HG02884 (cell line): ENCODE results near the gene SLC34A1.
"Not testable (repeated sequence)": the region's sequence is repeated elsewhere in the genome, so short reads cannot be mapped to it uniquely, and the experiment has no call there.

Experiments used
- ATAC-seq: cut with Tn5 transposase; IDR thresholded peaks from one replicate; pipeline ENCODE4 v1.9.1; 2021; ENCODE audit warnings: mild to moderate bottlenecking, moderate library complexity; ENCODE audit not compliant: unreplicated experiment

SLC34A1 gene

GRCh38 chr5:177384134-177384533, at the start of gene SLC34A1:
SLC34A1 (plus strand) TSS chr5:177384434; CDS start chr5:177385742, 1,308 bp downstream.
- no peak for ATAC-seq

DNA sequence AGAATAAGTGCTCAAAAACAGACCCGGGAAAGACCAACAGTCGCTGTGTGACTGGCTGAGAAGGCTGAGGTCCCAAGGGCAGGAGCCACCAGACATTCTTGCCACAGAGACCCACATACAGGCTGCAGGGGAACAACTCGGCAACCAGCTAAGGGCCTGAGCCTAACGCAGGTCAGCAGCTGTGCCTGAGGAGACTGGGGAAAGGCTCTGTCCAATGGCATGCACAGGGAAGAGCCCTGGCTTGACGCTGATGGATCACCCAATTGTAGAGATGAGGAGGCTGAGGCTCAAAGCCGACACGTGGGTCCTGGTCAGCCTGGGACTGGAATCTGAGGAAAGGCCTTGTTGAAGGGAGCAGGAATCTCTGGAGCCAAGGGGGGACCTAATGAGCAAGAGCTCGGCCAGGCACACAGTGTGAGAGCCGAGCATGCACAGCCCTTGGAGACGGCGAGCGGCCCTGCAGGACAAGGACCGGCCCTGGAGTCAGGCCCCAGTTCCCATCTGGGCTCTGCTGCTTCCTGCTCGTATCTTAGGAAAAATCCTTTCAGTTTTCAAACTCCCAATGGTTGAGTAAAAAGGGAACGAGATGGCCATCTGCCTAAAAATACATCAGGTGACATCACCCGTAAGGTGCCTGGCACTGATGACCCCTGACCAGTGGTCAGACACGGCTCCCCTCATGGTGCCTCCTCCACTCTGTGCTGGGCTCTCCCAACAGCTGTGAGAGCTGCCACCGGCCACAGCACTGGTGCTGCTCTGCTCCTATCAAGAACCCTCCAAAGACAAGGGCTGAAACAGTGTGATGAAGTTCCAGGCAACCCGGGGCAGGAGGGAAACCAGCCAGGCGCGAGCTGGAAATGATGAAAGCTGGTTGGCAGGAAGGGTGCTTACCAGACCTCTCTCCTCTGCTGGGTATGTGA, 49.2 kb upstream of the SLC34A1 start:
- ATAC-seq = no peak

GRCh38 chr5:177335701-177336065, 48.6 kb upstream of the SLC34A1 start:
- ATAC-seq = no peak

- no peak for ATAC-seq
These were observed 48.1 kb upstream of the SLC34A1 start for GRCh38 chr5:177336112-177336511.

- no peak for ATAC-seq
These were observed 47.4 kb upstream of the SLC34A1 start for GRCh38 chr5:177336603-177337494.

GRCh38 chr5:177338251-177339106, 45.8 kb upstream of the SLC34A1 start:
- ATAC-seq = no peak

- ATAC-seq = no peak
These were observed 45.1 kb upstream of the SLC34A1 start for GRCh38 chr5:177339107-177339638.

GRCh38 chr5:177343000-177343399, 41.2 kb upstream of the SLC34A1 start:
- not testable (repeated sequence) for ATAC-seq

DNA sequence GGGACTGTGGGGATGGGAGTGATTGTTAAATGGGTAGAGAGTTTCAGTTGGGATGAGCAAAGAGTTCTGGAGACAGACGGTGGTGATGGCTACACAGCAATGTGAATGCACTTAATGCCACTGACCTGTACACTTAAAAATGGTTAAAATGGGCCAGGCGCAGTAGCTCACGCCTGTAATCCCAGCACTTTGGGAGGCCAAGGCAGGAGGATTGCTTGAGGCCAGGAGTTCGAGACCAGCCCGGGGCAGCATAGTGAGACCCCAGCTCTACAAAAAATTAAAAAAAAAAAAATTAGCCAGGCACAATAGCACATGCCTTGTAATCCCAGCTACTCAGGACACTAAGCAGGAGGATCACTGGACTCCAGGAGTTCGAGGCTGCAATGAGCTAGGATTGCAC, 40.5 kb upstream of the SLC34A1 start:
- ATAC-seq = no peak

DNA sequence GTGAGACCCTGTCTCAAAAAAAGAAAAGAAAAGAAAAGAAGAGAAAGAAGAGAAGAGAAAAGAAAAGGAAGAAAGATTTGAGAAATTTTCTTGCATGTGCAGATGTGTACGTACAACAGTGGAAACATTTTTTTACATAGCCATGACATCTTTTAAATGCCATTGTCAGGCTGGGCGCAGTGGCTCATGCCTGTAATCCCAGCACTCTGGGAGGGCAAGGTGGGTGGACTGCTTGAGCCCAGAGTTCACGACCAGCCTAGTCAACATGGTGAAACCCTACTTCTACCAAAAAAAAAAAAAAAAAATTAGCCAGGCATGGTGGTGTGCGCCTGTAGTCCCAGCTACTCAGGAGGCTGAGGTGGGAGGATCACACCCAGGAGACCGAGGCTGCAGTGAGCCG, 39.3 kb upstream of the SLC34A1 start:
- ATAC-seq = no peak

DNA sequence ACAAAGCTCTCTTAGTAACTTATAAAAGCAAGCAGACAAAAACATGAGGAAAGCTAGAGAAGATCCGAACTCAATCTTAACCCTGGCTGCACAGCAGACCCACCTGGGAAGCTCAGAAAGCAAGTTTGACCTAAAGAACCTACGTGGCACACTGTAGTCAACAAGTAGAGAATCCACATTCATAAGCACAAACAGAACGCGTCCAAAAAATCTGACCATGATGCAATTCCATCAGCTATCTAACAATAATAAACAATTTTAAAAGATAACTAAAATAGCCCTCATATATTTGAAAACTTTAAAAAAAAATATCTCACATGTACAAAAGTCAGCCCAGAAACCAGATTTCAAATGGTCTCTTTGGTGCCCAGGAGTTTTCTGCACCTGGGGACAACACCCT, 37.4 kb upstream of the SLC34A1 start:
- no peak for ATAC-seq

- no peak for ATAC-seq
These were observed 36.5 kb upstream of the SLC34A1 start for GRCh38 chr5:177347699-177348098.

- ATAC-seq = no peak
These were observed 34.9 kb upstream of the SLC34A1 start for GRCh38 chr5:177349362-177349647.

GRCh38 chr5:177349762-177350161, 34.5 kb upstream of the SLC34A1 start:
- no peak for ATAC-seq

DNA sequence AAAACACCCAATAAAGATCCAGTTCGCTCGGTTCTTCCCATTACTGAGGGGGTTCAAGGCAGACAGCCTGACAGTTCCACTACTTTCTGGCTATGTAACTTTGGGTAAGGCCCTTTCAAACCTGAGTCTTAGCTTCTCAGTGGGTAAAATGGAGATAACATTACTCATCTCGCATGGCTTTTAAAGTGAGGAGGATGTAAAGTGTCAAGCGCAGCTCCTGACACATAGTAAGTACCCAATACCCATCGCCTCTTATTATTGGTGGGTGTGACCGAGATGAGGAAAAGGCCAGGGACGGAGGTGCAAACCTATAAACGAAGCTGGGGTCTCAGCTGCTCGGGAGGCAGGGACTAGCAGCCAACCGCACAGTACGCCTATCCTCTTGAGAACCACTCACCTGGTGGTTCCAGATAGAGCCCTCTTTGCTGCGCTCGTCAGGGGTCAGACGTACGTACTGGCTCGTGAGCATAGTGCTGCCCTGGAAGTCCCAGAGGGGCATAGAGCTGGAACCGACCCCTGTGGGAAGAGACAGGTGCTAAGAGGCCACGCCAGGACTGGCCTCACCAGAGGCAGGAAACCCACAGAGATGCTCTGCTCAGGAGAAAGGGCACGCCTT, 33.4 kb upstream of the SLC34A1 start:
- no peak for ATAC-seq

DNA sequence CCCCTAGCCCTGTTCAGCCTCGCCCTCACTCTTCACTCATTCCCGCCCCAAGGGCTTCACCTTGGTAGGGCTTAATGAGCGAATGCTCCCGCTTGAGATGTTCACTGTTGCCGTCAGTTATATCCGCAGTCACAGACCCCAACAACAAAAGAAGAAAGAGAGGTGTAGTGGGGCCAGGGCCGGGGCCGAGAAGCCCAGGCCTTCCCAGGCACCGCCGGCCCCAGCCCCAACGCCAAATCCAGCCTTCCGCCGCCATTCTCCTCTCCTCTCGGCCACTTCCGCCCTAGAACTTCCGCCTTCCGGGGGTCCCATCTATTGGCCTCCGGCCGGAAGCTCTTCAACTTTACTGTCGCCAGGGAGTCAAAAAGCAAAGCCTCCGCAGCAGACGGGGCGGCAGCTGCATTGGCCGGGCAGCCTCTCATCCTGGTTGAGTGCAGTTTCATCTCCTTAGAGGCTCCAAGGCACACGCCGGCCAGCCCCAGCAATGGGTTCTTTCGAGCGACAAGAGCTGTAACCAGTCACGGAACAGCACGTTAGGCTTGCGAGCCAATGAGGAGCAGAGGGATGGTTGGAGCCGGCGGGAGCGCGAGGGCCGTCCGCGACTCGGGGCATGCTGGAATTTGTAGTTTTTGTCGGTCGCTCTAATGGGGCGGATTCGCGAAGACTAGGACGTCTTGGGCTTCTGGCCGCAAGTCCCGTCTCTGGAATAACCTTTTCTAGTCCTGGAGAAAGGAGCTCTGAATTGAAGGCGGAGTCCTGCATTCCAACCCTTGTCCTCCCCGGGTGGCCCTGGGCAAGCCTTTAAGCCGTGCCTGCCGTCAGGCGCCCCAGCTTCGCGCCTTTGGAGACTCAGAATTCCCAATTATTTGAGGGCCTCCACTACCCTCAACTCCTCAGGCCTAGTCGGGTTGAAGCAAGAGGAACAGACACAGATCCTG, 32.6 kb upstream of the SLC34A1 start, which contains the start of gene LMAN2:
TSS of gene LMAN2 (minus strand) at position 277 of the 938 bp plus-strand sequence. CDS start at position 256, 21 bp downstream.
- peak; percentile 88 for ATAC-seq

DNA sequence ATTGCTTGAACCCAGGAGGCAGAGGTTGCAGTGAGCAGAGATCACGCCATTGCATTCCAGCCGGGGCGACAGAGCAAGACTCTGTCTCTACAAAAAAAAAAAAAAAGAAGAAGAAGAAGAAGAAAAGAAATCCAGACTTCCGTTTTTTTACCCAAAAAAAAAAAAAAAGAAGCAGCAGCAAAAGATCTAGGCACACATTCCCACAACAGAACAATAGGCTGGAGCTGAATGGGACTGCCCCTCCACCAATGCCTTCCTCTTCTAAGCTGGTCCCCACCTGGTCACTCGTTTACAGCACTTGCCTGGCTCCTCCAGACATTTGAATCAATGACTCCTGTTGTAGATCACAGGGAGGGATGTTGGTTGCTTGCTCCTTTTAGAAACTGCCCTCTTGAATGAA, 31.1 kb upstream of the SLC34A1 start:
- ATAC-seq = no peak

DNA sequence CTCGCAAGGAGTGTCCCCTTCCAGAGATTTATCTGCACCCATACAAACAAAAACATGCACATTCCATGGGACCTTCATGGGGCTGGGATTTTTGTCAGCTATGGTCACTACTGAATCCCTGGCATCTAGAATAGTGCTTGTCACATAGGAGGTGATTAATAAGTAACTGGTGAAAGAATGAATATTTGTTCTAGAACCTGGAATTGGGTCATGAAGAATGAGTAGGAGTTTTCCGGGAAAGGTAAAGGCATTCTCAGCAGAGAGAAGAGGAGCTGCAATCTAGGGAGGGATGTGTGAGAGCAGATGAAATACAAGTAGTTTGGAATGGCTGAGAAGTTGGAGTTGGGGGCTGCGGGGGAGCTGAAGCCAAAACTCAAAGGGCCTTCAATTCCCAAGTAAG, 30.0 kb upstream of the SLC34A1 start:
- ATAC-seq = no peak

DNA sequence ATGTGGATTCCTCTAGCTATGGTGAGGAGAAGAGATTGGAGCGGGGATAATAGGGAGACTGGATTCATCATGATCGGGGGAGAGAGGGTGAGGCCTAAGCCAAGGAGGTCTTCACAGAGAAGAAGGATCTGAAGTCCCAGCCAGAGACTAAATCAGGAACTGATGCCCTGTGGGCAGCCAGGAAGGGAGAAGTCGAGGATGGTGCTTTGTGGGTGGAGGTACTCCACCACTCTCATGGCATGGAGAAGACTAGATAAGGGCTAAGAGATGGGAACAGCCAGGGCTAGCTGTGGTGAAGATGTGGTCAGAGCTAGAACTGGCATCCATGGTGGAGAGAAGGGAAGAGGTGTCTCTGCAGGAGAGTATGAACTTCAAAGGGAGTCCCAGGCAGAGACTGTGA, 29.5 kb upstream of the SLC34A1 start:
- no peak for ATAC-seq
